ENCODE results near the gene RAB11FIP2.

The RAB11FIP2 gene

DNA sequence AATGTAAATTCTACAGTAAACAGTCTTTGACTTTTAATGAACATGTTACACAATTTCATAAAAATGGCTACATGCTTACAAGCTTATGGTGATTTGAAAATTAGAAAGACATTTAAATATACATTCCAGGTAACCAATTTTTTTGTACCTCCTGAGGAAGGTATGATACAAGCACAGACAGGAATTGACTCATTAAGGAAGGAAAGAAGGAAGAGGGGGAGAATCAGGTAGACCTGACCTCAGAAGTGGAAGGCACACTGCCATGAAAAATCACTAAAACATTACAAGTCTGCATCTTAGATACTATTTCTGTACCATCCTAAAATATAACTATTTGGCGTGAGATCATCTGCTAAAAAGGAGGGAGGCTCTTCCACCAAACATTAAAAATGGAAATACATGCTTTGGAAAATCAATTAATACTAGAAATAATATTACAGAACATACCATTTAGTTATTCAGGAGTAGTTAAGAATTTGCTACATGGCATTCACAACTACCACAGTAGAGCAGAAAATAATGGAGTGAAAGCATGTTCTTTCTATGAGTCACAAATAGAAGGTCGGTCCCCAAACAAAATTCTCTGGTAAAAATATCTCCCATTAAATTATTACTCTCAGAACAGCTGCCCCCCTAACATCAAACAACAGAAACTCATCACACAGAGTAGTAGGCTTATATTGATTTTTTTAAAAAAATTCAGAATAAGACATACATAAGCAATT is 15.2 kb downstream of the RAB11FIP2 start:
- Histone ChIP-seq H3K9me3 (ENCODE audit: severe bottlenecking) (no peaks in the 10 kb centered on the region), H3K4me3 (ENCODE audit: severe bottlenecking) (no peak overlapping the region), H3K27ac (ENCODE audit: poor library complexity, severe bottlenecking) (peak overlapping the region; percentile 7), H3K36me3 (ENCODE audit: low read depth) (peaks cover 4% of the 10 kb centered on the region; the same call in 1 of the 2 replicates), H3K4me1 (ENCODE audit: insufficient read depth, poor library complexity, severe bottlenecking) (peaks cover 14% of the 10 kb centered on the region), H3K27me3 (ENCODE audit: insufficient read depth, poor library complexity, severe bottlenecking) (no peaks in the 10 kb centered on the region)
- ATAC-seq (ENCODE audit: low read depth): peak; percentile 48; the same call in 1 of the 3 replicates
- TF ChIP-seq CTCF (IDR thresholded peaks at IDR 0.05; ENCODE audit: poor library complexity, severe bottlenecking): no peak
- no peak for DNase-seq (ENCODE audit: low spot score)

DNA sequence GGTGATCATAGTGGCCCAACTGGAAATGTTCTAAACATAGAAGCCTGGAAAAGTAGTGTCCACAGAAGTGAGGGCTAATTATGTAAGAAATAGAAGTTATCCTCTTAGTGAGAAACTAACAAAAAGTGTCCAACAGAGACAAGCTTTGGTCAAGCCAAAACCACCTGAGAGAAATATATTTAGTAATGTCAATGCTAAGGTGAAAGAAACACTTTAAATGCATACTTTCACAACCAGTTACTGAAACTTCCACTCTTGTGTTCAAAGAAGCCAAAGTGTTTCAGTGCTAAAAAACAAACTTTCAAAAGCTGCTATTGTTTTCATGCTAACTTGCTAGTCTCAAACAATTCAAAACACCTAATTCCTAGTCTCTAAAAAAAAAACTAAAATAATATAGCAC is 18.1 kb downstream of the RAB11FIP2 start:
- no peak for ATAC-seq (ENCODE audit: low read depth)
- H3K27me3 ChIP-seq (ENCODE audit: insufficient read depth, poor library complexity, severe bottlenecking): no peaks in the 10 kb centered on the region
- no peaks in the 10 kb centered on the region for H3K9me3 ChIP-seq (ENCODE audit: severe bottlenecking)

DNA sequence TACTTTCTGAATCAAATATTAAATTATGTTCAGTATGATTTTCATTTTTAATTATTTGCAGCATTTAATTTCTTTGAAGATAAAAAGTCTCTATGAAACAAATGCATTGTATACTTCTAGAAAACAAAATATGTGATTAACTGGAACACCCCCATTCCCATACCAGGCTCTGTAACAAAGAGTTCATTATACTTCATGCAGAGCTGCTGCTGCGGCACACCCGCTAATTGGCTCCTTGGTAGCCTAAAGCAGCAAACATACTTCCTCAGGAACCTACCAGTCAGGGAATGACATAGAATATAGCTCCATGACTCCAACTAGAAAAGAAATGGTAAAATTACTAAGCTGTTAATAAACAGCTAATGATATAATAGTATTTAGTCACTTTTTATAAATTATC is 19.3 kb downstream of the RAB11FIP2 start:
- Histone ChIP-seq H3K9me3 (ENCODE audit: severe bottlenecking) (no peaks in the 10 kb centered on the region), H3K36me3 (ENCODE audit: low read depth) (peaks cover 4% of the 10 kb centered on the region; the same call in 1 of the 2 replicates), H3K27me3 (ENCODE audit: insufficient read depth, poor library complexity, severe bottlenecking) (no peaks in the 10 kb centered on the region), H3K4me3 (ENCODE audit: severe bottlenecking) (no peak overlapping the region), H3K27ac (ENCODE audit: poor library complexity, severe bottlenecking) (no peak overlapping the region), H3K4me1 (ENCODE audit: insufficient read depth, poor library complexity, severe bottlenecking) (peaks cover 11% of the 10 kb centered on the region)
- DNase-seq (ENCODE audit: low spot score) (no peak), ATAC-seq (ENCODE audit: low read depth) (no peak)
- TF ChIP-seq CTCF (IDR thresholded peaks at IDR 0.05; ENCODE audit: poor library complexity, severe bottlenecking): no peak

More for the DNA sequence above, 18.1 kb downstream of the RAB11FIP2 start:
- no peak for DNase-seq (ENCODE audit: low spot score)
- H3K4me3 ChIP-seq (ENCODE audit: severe bottlenecking): no peak overlapping the region
- peaks cover 4% of the 10 kb centered on the region; the same call in 1 of the 2 replicates for H3K36me3 ChIP-seq (ENCODE audit: low read depth)
- H3K27ac ChIP-seq (ENCODE audit: poor library complexity, severe bottlenecking): no peak overlapping the region
- no peak for TF ChIP-seq CTCF (IDR thresholded peaks at IDR 0.05; ENCODE audit: poor library complexity, severe bottlenecking)
- H3K4me1 ChIP-seq (ENCODE audit: insufficient read depth, poor library complexity, severe bottlenecking): peaks cover 11% of the 10 kb centered on the region

- DNase-seq (ENCODE audit: low spot score): no peak
- peaks cover 11% of the 10 kb centered on the region for H3K4me1 ChIP-seq (ENCODE audit: insufficient read depth, poor library complexity, severe bottlenecking)
- no peak overlapping the region for H3K4me3 ChIP-seq (ENCODE audit: severe bottlenecking)
- TF ChIP-seq CTCF (IDR thresholded peaks at IDR 0.05; ENCODE audit: poor library complexity, severe bottlenecking): no peak
- no peak for ATAC-seq (ENCODE audit: low read depth)
- H3K9me3 ChIP-seq (ENCODE audit: severe bottlenecking): no peaks in the 10 kb centered on the region
- no peak overlapping the region for H3K27ac ChIP-seq (ENCODE audit: poor library complexity, severe bottlenecking)
- no peaks in the 10 kb centered on the region for H3K27me3 ChIP-seq (ENCODE audit: insufficient read depth, poor library complexity, severe bottlenecking)
- H3K36me3 ChIP-seq (ENCODE audit: low read depth): peaks cover 4% of the 10 kb centered on the region; the same call in 1 of the 2 replicates
These were observed 19.8 kb downstream of the RAB11FIP2 start for GRCh38 chr10:118026936-118027335.

- 0 out of 2 replicates have a peak, but pooled peaks cover under 1% of the 10 kb centered on the region for H3K36me3 ChIP-seq (ENCODE audit: low read depth)
- DNase-seq (ENCODE audit: low spot score): no peak
- no peaks in the 10 kb centered on the region for H3K27me3 ChIP-seq (ENCODE audit: insufficient read depth, poor library complexity, severe bottlenecking)
- H3K4me1 ChIP-seq (ENCODE audit: insufficient read depth, poor library complexity, severe bottlenecking): no peaks in the 10 kb centered on the region
- H3K4me3 ChIP-seq (ENCODE audit: severe bottlenecking): no peak overlapping the region
- H3K9me3 ChIP-seq (ENCODE audit: severe bottlenecking): no peaks in the 10 kb centered on the region
- ATAC-seq (ENCODE audit: low read depth): no peak
- TF ChIP-seq CTCF (IDR thresholded peaks at IDR 0.05; ENCODE audit: poor library complexity, severe bottlenecking): no peak
- no peak overlapping the region for H3K27ac ChIP-seq (ENCODE audit: poor library complexity, severe bottlenecking)
These were observed 26.4 kb downstream of the RAB11FIP2 start for GRCh38 chr10:118020365-118020764.

All from RWPE2 (cell line).